Measurements from ENCODE around the gene SLC15A1. TPM values are rescaled to one million over a fixed set of nuclear protein-coding genes. Genes with fewer than 3 reads are reported as not detected.

The SLC15A1 gene
- total RNA-seq, 2 experiments from 2014 or later: not detected

DNA sequence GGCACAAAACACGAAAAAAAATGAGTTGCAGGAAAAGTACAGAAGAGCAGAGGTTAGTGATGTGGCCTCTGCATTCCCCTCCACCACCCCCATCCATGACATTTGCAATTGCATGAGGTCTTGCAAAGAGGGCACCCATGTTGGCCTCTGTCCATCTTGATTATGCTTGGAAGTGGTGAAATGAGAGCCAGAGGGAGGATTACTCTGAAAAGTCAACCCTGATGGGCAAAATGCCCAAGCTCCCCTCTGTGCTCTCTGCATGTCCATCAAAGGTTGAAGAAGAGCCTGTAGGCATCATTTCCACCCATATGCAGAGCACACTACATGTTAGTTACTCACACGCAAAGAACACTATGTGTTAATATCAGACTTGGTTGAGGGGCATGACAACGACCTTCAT, 71.4 kb downstream of the SLC15A1 start:
- Histone ChIP-seq H3K4me2 (ENCODE audit: low read length) (no peak overlapping the region), H3K4me1 (ENCODE audit: insufficient read depth, low read length, poor library complexity, severe bottlenecking) (no peaks in the 10 kb centered on the region), H3K27ac (ENCODE audit: low read depth, low read length, poor library complexity, severe bottlenecking) (no peak overlapping the region), H3K79me2 (ENCODE audit: insufficient read depth, low read depth, low read length) (no peaks in the 10 kb centered on the region), H2AFZ (ENCODE audit: low read length) (no peak overlapping the region), H3K9me3 (ENCODE audit: low read length) (no peaks in the 10 kb centered on the region), H3K4me3 (ENCODE audit: low read depth, low read length, poor library complexity, severe bottlenecking) (no peak overlapping the region), H3K9me2 (ENCODE audit: insufficient read depth, low read length) (no peaks in the 10 kb centered on the region), H4K20me1 (ENCODE audit: insufficient read depth, low read length) (no peaks in the 10 kb centered on the region), H3K36me3 (ENCODE audit: insufficient read depth, low read length) (no peaks in the 10 kb centered on the region)
- no peak for DNase-seq (ENCODE audit: low spot score)
- ChIA-PET CTCF (ENCODE audit: unreplicated experiment) (no interaction called here), POLR2A (no interaction called here)
- intact Hi-C loops (cut with micrococcal nuclease; ENCODE audit: unreplicated experiment): no loop called here
- BruUV-seq (replicated peaks): no TSS peak
- TF ChIP-seq, protein P1, sequence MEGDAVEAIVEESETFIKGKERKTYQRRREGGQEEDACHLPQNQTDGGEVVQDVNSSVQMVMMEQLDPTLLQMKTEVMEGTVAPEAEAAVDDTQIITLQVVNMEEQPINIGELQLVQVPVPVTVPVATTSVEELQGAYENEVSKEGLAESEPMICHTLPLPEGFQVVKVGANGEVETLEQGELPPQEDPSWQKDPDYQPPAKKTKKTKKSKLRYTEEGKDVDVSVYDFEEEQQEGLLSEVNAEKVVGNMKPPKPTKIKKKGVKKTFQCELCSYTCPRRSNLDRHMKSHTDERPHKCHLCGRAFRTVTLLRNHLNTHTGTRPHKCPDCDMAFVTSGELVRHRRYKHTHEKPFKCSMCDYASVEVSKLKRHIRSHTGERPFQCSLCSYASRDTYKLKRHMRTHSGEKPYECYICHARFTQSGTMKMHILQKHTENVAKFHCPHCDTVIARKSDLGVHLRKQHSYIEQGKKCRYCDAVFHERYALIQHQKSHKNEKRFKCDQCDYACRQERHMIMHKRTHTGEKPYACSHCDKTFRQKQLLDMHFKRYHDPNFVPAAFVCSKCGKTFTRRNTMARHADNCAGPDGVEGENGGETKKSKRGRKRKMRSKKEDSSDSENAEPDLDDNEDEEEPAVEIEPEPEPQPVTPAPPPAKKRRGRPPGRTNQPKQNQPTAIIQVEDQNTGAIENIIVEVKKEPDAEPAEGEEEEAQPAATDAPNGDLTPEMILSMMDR (conservative IDR thresholded peaks at IDR 0.05; ENCODE audit: low read length): no peak
- TF ChIP-seq EZH2phosphoT487 (IDR thresholded peaks at IDR 0.05; ENCODE audit: borderline replicate concordance, low read depth, low read length): no peak

DNA sequence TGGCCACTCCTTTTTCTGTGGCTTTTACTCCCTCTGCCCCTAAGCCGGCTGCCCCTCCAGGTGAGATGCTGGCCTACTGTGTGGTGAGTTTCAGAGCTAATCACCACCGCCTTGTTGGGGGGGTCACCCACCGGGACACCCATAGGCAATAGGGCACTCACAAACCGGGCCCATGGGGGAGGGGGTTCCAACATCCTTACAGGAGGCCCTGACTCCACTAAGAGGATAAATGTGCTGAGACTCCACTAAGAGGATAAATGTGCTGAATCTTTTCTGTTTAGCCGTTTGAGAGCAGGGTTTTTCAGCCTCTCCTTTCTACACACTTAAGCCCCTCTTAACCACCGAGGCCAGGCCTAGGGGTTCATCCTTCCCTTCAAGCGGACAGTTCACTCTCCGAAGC, 73.7 kb downstream of the SLC15A1 start:
- BruUV-seq (replicated peaks): no TSS peak

DNA sequence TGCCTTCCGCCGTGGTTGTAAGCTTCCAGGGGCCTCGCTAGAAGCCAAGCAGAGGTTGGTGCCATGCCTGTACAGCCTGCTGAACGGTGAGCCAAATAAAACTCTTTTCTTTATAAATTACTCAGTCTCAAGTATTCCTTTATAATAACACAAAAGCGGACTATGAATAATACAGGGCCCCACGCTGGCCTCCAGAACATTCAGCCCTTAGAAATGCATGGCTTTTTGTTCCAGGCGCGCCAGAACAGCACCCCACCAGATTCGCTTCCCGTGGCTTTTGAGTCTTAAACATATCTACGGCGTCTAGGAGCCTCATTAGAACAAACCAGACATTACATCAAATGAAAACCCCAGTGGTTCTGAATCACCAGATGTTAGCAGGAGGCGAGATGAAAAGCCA, 75.1 kb downstream of the SLC15A1 start:
- Histone ChIP-seq H3K9me2 (ENCODE audit: insufficient read depth, low read length) (no peaks in the 10 kb centered on the region), H3K4me3 (ENCODE audit: low read depth, low read length, poor library complexity, severe bottlenecking) (no peak overlapping the region), H3K27ac (ENCODE audit: low read depth, low read length, poor library complexity, severe bottlenecking) (no peak overlapping the region), H3K4me1 (ENCODE audit: insufficient read depth, low read length, poor library complexity, severe bottlenecking) (no peaks in the 10 kb centered on the region), H3K9me3 (ENCODE audit: low read length) (no peaks in the 10 kb centered on the region), H3K79me2 (ENCODE audit: insufficient read depth, low read depth, low read length) (no peaks in the 10 kb centered on the region), H4K20me1 (ENCODE audit: insufficient read depth, low read length) (no peaks in the 10 kb centered on the region), H2AFZ (ENCODE audit: low read length) (no peak overlapping the region), H3K36me3 (ENCODE audit: insufficient read depth, low read length) (no peaks in the 10 kb centered on the region), H3K4me2 (ENCODE audit: low read length) (no peak overlapping the region)
- BruUV-seq (replicated peaks): no TSS peak
- intact Hi-C loops (cut with micrococcal nuclease; ENCODE audit: unreplicated experiment): no loop called here
- TF ChIP-seq EZH2phosphoT487 (IDR thresholded peaks at IDR 0.05; ENCODE audit: borderline replicate concordance, low read depth, low read length): no peak
- TF ChIP-seq, protein P1 (conservative IDR thresholded peaks at IDR 0.05; ENCODE audit: low read length): no peak
- ChIA-PET CTCF (ENCODE audit: unreplicated experiment) (no interaction called here), POLR2A (no interaction called here)
- DNase-seq (ENCODE audit: low spot score): no peak

More for the DNA sequence above, 73.7 kb downstream of the SLC15A1 start:
- Histone ChIP-seq H3K4me3 (ENCODE audit: low read depth, low read length, poor library complexity, severe bottlenecking) (no peak overlapping the region), H2AFZ (ENCODE audit: low read length) (no peak overlapping the region), H3K4me1 (ENCODE audit: insufficient read depth, low read length, poor library complexity, severe bottlenecking) (no peaks in the 10 kb centered on the region), H3K79me2 (ENCODE audit: insufficient read depth, low read depth, low read length) (no peaks in the 10 kb centered on the region), H3K9me2 (ENCODE audit: insufficient read depth, low read length) (no peaks in the 10 kb centered on the region), H3K4me2 (ENCODE audit: low read length) (no peak overlapping the region), H3K27ac (ENCODE audit: low read depth, low read length, poor library complexity, severe bottlenecking) (no peak overlapping the region), H4K20me1 (ENCODE audit: insufficient read depth, low read length) (no peaks in the 10 kb centered on the region), H3K9me3 (ENCODE audit: low read length) (no peaks in the 10 kb centered on the region), H3K36me3 (ENCODE audit: insufficient read depth, low read length) (no peaks in the 10 kb centered on the region)
- intact Hi-C loops (cut with micrococcal nuclease; ENCODE audit: unreplicated experiment): no loop called here
- TF ChIP-seq EZH2phosphoT487 (IDR thresholded peaks at IDR 0.05; ENCODE audit: borderline replicate concordance, low read depth, low read length): no peak
- TF ChIP-seq, protein P1 (conservative IDR thresholded peaks at IDR 0.05; ENCODE audit: low read length): no peak
- ChIA-PET CTCF (ENCODE audit: unreplicated experiment) (no interaction called here), POLR2A (no interaction called here)
- no peak for DNase-seq (ENCODE audit: low spot score)

All from OCI-LY7 (cell line).